ENCODE measurements around the gene TRPV6.

Gene TRPV6

GRCh38 chr7:142876991-142877910 lies 8.3 kb downstream of the TRPV6 start:
- no peak for DNase-seq
- H3K27me3 ChIP-seq (replicated peaks) = peaks cover 10% of the 10 kb centered on the region
- in situ Hi-C loops (cut with HindIII; ENCODE audit: low pct_ligation_motif_present, low sequenced_read_pairs) = no loop called here
- no peak overlapping the region for H3K27ac ChIP-seq
- H3K4me3 ChIP-seq (ENCODE audit: low read depth, low read length) = no peak overlapping the region
- TF ChIP-seq CTCF (IDR thresholded peaks at IDR 0.05; ENCODE audit: low read depth, low read length, missing control alignments) = no peak
- no peaks in the 10 kb centered on the region for H3K36me3 ChIP-seq (replicated peaks)

- Histone ChIP-seq H3K4me3 (ENCODE audit: low read depth, low read length) (no peak overlapping the region), H3K27me3 (replicated peaks) (peaks cover 5% of the 10 kb centered on the region), H3K36me3 (replicated peaks) (no peaks in the 10 kb centered on the region), H3K27ac (no peak overlapping the region)
- in situ Hi-C loops (cut with HindIII; ENCODE audit: low pct_ligation_motif_present, low sequenced_read_pairs) = no loop called here
- TF ChIP-seq CTCF (IDR thresholded peaks at IDR 0.05; ENCODE audit: low read depth, low read length, missing control alignments) = no peak
- DNase-seq = no peak
Observed at GRCh38 chr7:142876236-142876960, 9.1 kb downstream of the TRPV6 start.

GRCh38 chr7:142875456-142875855 lies 10.1 kb downstream of the TRPV6 start:
- no peak overlapping the region for H3K4me3 ChIP-seq (ENCODE audit: low read depth, low read length)
- no peak for TF ChIP-seq CTCF (IDR thresholded peaks at IDR 0.05; ENCODE audit: low read depth, low read length, missing control alignments)
- in situ Hi-C loops (cut with HindIII; ENCODE audit: low pct_ligation_motif_present, low sequenced_read_pairs) = no loop called here
- H3K27me3 ChIP-seq (replicated peaks) = peaks cover 5% of the 10 kb centered on the region
- no peak overlapping the region for H3K27ac ChIP-seq
- H3K36me3 ChIP-seq (replicated peaks) = no peaks in the 10 kb centered on the region
- DNase-seq = no peak

- TF ChIP-seq CTCF (IDR thresholded peaks at IDR 0.05; ENCODE audit: low read depth, low read length, missing control alignments) = no peak
- Histone ChIP-seq H3K27me3 (replicated peaks) (peaks cover 2% of the 10 kb centered on the region), H3K27ac (no peak overlapping the region), H3K36me3 (replicated peaks) (no peaks in the 10 kb centered on the region), H3K4me3 (ENCODE audit: low read depth, low read length) (no peak overlapping the region)
- DNase-seq = no peak
- in situ Hi-C loops (cut with HindIII; ENCODE audit: low pct_ligation_motif_present, low sequenced_read_pairs) = no loop called here
Observed at GRCh38 chr7:142874837-142875236, 10.7 kb downstream of the TRPV6 start.

GRCh38 chr7:142874409-142874808 lies 11.1 kb downstream of the TRPV6 start:
- Histone ChIP-seq H3K4me3 (ENCODE audit: low read depth, low read length) (no peak overlapping the region), H3K36me3 (replicated peaks) (no peaks in the 10 kb centered on the region), H3K27ac (no peak overlapping the region), H3K27me3 (replicated peaks) (no peaks in the 10 kb centered on the region)
- DNase-seq = no peak
- in situ Hi-C loops (cut with HindIII; ENCODE audit: low pct_ligation_motif_present, low sequenced_read_pairs) = no loop called here
- no peak for TF ChIP-seq CTCF (IDR thresholded peaks at IDR 0.05; ENCODE audit: low read depth, low read length, missing control alignments)
